ENCODE data around the gene TLNRD1.

Gene TLNRD1

DNA sequence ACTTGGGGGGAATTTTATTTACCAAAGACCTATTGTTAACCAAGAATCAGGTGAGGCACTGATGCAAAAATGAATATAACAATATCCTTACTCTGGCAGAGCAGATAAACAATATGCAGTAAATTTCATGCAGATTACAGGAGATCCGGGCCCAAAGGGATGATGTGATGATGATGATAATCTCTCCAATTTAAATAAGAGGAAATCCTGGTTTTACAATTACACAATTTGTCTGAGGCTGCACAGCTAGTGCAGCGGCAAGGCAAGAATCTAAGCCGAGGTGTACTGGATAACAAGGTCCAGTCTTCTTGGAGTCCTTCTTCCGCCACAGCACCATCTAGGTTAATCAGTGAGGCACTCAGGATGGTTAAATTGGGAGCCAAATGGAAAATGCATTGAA is 8.7 kb upstream of the TLNRD1 start:
- H3K4me3 ChIP-seq (replicated peaks; ENCODE audit: low read depth, low read length) = no peak overlapping the region
- TF ChIP-seq, protein P1, sequence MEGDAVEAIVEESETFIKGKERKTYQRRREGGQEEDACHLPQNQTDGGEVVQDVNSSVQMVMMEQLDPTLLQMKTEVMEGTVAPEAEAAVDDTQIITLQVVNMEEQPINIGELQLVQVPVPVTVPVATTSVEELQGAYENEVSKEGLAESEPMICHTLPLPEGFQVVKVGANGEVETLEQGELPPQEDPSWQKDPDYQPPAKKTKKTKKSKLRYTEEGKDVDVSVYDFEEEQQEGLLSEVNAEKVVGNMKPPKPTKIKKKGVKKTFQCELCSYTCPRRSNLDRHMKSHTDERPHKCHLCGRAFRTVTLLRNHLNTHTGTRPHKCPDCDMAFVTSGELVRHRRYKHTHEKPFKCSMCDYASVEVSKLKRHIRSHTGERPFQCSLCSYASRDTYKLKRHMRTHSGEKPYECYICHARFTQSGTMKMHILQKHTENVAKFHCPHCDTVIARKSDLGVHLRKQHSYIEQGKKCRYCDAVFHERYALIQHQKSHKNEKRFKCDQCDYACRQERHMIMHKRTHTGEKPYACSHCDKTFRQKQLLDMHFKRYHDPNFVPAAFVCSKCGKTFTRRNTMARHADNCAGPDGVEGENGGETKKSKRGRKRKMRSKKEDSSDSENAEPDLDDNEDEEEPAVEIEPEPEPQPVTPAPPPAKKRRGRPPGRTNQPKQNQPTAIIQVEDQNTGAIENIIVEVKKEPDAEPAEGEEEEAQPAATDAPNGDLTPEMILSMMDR (IDR thresholded peaks at IDR 0.05; ENCODE audit: low read depth, low read length, missing control alignments) = no peak

DNA sequence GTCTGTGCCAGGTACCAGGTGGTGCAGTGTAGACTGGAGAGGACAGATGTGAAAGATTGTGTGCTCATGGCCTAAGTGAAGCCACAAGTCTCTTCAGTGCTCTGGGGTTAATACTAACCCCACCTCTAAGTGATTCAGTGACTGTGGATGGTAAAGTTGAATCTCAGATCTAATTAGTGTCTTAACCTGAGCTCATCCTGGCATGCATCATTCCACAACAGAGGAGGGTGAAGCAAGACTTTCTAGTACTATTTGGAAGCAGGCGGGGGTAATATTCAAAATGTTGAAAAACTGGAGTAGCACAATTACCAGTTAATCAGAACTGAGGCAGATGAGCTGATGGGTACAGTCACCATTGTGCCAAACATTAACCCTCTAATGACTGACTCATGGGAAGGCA is 8.3 kb upstream of the TLNRD1 start:
- DNase-seq (ENCODE audit: extremely low read depth, low read depth) = no peak
- TF ChIP-seq, protein P1 (IDR thresholded peaks at IDR 0.05; ENCODE audit: low read depth, low read length, missing control alignments) = no peak
- no peak overlapping the region for H3K4me3 ChIP-seq (replicated peaks; ENCODE audit: low read depth, low read length)

More for the DNA sequence above, 8.7 kb upstream of the TLNRD1 start:
- DNase-seq (ENCODE audit: extremely low read depth, low read depth) = no peak

DNA sequence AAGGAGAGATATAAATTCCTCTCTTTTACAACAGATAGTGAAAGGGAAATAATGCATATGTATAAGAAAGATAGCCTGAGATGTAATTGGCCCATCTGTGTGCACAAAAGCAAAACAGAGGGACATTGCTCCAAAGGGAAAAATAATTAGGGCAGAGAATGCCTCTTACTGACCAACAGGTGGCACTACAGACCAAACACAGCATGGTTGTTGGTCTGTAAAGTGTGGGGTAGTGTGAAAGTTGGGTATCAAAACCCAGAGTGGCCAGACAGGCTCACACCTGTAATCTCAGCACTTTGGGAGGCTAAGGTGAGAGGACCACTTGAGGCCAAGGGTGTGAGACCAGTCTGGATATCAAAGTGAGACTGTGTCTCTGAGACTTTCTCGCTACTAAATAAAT is 4.5 kb upstream of the TLNRD1 start:
- TF ChIP-seq, protein P1 (IDR thresholded peaks at IDR 0.05; ENCODE audit: low read depth, low read length, missing control alignments) = peak; percentile 40
- DNase-seq (ENCODE audit: extremely low read depth, low read depth) = no peak
- no peak overlapping the region for H3K4me3 ChIP-seq (replicated peaks; ENCODE audit: low read depth, low read length)

DNA sequence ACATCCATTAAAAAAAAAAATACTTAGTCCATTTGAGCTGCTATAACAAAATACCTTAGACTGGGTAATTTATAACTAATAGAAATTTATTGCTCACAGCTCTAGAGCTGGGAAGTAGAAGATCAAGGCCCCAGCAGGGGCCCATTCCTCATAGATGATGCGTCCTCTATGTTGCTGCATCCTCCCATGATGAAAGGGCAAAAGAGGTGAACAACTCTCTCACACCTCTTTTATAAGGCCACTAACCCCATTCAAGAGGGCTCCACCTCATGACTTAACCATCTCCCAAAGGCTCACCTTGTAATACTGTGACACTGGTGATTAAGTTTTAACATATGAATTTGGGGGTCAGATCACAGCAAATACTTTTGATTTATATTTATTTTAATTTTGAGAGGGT is 3.0 kb upstream of the TLNRD1 start:
- TF ChIP-seq, protein P1 (IDR thresholded peaks at IDR 0.05; ENCODE audit: low read depth, low read length, missing control alignments) = no peak
- H3K4me3 ChIP-seq (replicated peaks; ENCODE audit: low read depth, low read length) = no peak overlapping the region
- DNase-seq (ENCODE audit: extremely low read depth, low read depth) = no peak

DNA sequence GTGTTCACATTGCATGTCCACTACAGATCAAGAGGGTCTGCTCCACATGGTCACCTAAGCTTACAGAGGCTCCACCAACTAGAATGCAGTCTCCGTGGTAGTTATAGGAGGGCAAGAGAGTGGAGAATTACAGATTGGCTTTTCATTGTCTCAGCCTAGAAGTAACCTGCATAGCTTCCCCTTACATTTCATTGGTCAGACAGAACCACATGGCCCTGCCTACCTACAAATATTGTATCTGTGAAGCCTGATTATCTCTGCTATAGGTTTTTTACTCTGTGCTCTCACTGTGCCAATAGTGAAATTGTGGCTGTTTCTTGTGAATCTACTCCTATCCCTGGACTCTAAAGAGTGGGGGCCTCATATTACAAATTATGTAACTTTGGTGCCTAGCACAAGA is 2.5 kb upstream of the TLNRD1 start:
- H3K4me3 ChIP-seq (replicated peaks; ENCODE audit: low read depth, low read length) = no peak overlapping the region
- TF ChIP-seq, protein P1 (IDR thresholded peaks at IDR 0.05; ENCODE audit: low read depth, low read length, missing control alignments) = no peak
- no peak for DNase-seq (ENCODE audit: extremely low read depth, low read depth)

DNA sequence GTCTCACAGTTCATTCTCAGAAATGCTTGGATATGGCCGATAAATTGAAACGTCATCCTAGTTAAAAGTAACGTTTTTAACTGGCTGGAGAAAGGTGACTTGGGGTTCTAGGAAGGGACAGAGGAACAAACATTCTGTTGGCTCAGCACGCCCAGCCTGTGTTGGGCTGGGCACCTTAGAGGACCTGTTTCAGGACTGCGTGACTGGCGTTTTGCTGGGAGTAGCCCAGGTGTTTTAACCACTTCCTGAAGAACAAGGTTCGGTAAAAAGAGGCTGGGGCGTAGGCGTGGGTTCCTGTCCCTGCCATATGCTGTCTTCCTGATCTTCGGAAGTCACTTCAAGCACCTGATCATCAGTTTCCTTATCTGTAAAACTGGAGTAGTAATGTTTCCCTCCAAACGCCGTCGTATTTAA is 1.1 kb upstream of the TLNRD1 start:
- DNase-seq (ENCODE audit: extremely low read depth, low read depth) = no peak
- TF ChIP-seq, protein P1 (IDR thresholded peaks at IDR 0.05; ENCODE audit: low read depth, low read length, missing control alignments) = no peak
- peak overlapping the region; percentile 93 for H3K4me3 ChIP-seq (replicated peaks; ENCODE audit: low read depth, low read length)

DNA sequence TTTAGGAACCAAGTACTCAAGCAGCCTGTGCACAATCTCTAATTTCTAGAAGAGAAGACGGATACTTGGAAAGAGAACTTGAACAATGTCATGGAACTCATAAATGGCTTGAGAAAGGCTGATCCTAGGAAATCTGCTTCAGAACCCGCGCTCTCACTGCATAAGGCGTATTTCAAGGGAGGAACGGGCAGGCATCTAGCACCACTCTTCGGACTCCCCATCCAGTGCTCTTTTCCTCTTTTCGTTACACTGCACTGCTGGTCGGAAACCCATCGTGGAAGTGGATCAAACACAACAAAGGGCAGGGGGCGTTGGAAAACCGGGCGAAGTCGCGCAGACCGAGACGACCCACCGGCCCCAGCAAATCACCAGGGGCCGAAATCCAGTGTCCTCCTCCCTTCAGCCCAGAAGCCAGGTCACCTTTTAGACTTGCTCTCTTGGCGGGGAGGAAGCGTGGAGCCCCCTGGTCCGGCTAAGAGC is 539 bp upstream of the TLNRD1 start:
- TF ChIP-seq, protein P1 (IDR thresholded peaks at IDR 0.05; ENCODE audit: low read depth, low read length, missing control alignments) = no peak
- DNase-seq (ENCODE audit: extremely low read depth, low read depth) = no peak
- H3K4me3 ChIP-seq (replicated peaks; ENCODE audit: low read depth, low read length) = peak overlapping the region; percentile 93

Data from HFF-Myc (cell line).